Karpas-422 (cell line): ENCODE data around the gene ERAL1. TPM values are rescaled to one million over a fixed set of nuclear protein-coding genes. Genes with fewer than 3 reads are reported as not detected.

Source experiments
- DNase-seq: peaks from one replicate; pipeline ENCODE4 v3.0.0-alpha.2; 2015
- H2AFZ ChIP-seq: fragments of 200-600 bp; sonication (generic); 2 replicates; pipeline ENCODE4 v1.6.1; 2014; ENCODE audit warnings: antibody characterized with exemption, low read length, mixed read lengths
- H3K27ac ChIP-seq: fragments of 200-600 bp; sonication (generic); 2 replicates; pipeline ENCODE4 v1.5.1; 2014; ENCODE audit warnings: mild to moderate bottlenecking, low read length, moderate library complexity
- H3K27me3 ChIP-seq: fragments of 200-600 bp; sonication (generic); 2 replicates; pipeline ENCODE4 v1.6.1; 2014; ENCODE audit warnings: low read length, mixed read lengths
- H3K36me3 ChIP-seq: fragments of 200-600 bp; sonication (generic); 2 replicates; pipeline ENCODE4 v1.6.1; 2014; ENCODE audit warnings: low read length, mixed read lengths; ENCODE audit not compliant: insufficient read depth
- H3K4me1 ChIP-seq: fragments of 200-600 bp; sonication (generic); 2 replicates; pipeline ENCODE4 v1.6.1; 2014; ENCODE audit warnings: mild to moderate bottlenecking, low read length, mixed read lengths
- H3K4me2 ChIP-seq: fragments of 200-600 bp; sonication (generic); 2 replicates; pipeline ENCODE4 v1.6.1; 2014; ENCODE audit warnings: low read length, low read depth, mild to moderate bottlenecking; ENCODE audit not compliant: poor library complexity, severe bottlenecking
- H3K4me3 ChIP-seq: fragments of 200-600 bp; sonication (generic); 2 replicates; pipeline ENCODE4 v1.5.1; 2014; ENCODE audit warnings: mild to moderate bottlenecking, antibody characterized with exemption, low read length, mixed read lengths
- H3K79me2 ChIP-seq: fragments of 200-600 bp; sonication (generic); 2 replicates; pipeline ENCODE4 v1.6.1; 2014; ENCODE audit warnings: mild to moderate bottlenecking, low read length, mixed read lengths
- H3K9ac ChIP-seq: fragments of 200-600 bp; sonication (generic); 2 replicates; pipeline ENCODE4 v1.6.0; 2014; ENCODE audit warnings: low read length
- H3K9me2 ChIP-seq: fragments of 200-600 bp; sonication (generic), shearing (Covaris generic); replicated peaks from 2 replicates; pipeline ENCODE4 v1.6.0; 2014; ENCODE audit warnings: mild to moderate bottlenecking, low read length, moderate library complexity; ENCODE audit not compliant: insufficient read depth
- H3K9me3 ChIP-seq: fragments of 300-700, 200-600 bp; sonication (generic); 2 replicates; pipeline ENCODE4 v1.6.1; 2014; ENCODE audit warnings: low read length, mixed read lengths
- H4K20me1 ChIP-seq: fragments of 200-600 bp; sonication (generic); 2 replicates; pipeline ENCODE4 v1.6.1; 2014; ENCODE audit warnings: mild to moderate bottlenecking, antibody characterized with exemption, low read length, low read depth; ENCODE audit not compliant: insufficient read depth
- total RNA-seq: library from RNA; depleted of rRNA; stranded (reverse); fragments of >200 nt; shearing (Covaris generic); gene quantifications from 2 replicates; pipeline ENCODE4 v1.2.3, GENCODE V29; 2014; ENCODE audit warnings: low replicate concordance

Gene ERAL1
- total RNA-seq, 1 experiment from 2014 or later, result 46.2 TPM

GRCh38 chr17:28883967-28884702 is 29.3 kb downstream of the ERAL1 start:
- Histone ChIP-seq H3K27ac (no peak overlapping the region), H3K79me2 (no peaks in the 10 kb centered on the region), H2AFZ (no peak overlapping the region), H3K36me3 (0 out of 2 replicates have a peak, but pooled peaks cover 4% of the 10 kb centered on the region), H4K20me1 (no peaks in the 10 kb centered on the region; the same call in 1 of the 2 replicates), H3K9ac (no peak overlapping the region), H3K4me3 (no peak overlapping the region), H3K9me3 (no peaks in the 10 kb centered on the region), H3K4me1 (peaks cover 14% of the 10 kb centered on the region), H3K9me2 (no peaks in the 10 kb centered on the region), H3K4me2 (no peak overlapping the region), H3K27me3 (no peaks in the 10 kb centered on the region)
- DNase-seq, result no peak

- Histone ChIP-seq H4K20me1 (no peaks in the 10 kb centered on the region; the same call in 1 of the 2 replicates), H3K4me1 (peaks cover 25% of the 10 kb centered on the region), H3K27ac (no peak overlapping the region), H3K79me2 (no peaks in the 10 kb centered on the region), H3K4me3 (no peak overlapping the region), H3K9me3 (no peaks in the 10 kb centered on the region), H2AFZ (no peak overlapping the region), H3K4me2 (no peak overlapping the region), H3K9me2 (no peaks in the 10 kb centered on the region), H3K9ac (no peak overlapping the region), H3K27me3 (no peaks in the 10 kb centered on the region), H3K36me3 (0 out of 2 replicates have a peak, but pooled peaks cover under 1% of the 10 kb centered on the region)
- no peak for DNase-seq
Observed at GRCh38 chr17:28885363-28885762, 30.5 kb downstream of the ERAL1 start.

GRCh38 chr17:28885951-28886350 is 31.1 kb downstream of the ERAL1 start:
- Histone ChIP-seq H3K4me3 (no peak overlapping the region), H3K36me3 (no peaks in the 10 kb centered on the region), H3K27me3 (no peaks in the 10 kb centered on the region), H3K79me2 (no peaks in the 10 kb centered on the region; the same call in 1 of the 2 replicates), H4K20me1 (no peaks in the 10 kb centered on the region; the same call in 1 of the 2 replicates), H3K9me2 (no peaks in the 10 kb centered on the region), H3K4me1 (peaks cover 30% of the 10 kb centered on the region), H3K9ac (no peak overlapping the region), H3K27ac (no peak overlapping the region), H2AFZ (no peak overlapping the region), H3K4me2 (no peak overlapping the region), H3K9me3 (no peaks in the 10 kb centered on the region)
- no peak for DNase-seq

- peaks cover 50% of the 10 kb centered on the region for H3K4me1 ChIP-seq
- H4K20me1 ChIP-seq, result no peaks in the 10 kb centered on the region
- 0 out of 2 replicates have a peak, but pooled peaks cover 4% of the 10 kb centered on the region for H3K36me3 ChIP-seq
Observed at GRCh38 chr17:28887871-28888471, 33.2 kb downstream of the ERAL1 start.

GRCh38 chr17:28888832-28889231 is 34.0 kb downstream of the ERAL1 start:
- 0 out of 2 replicates have a peak, but pooled peaks cover 4% of the 10 kb centered on the region for H3K36me3 ChIP-seq
- H2AFZ ChIP-seq, result no peak overlapping the region
- H3K9ac ChIP-seq, result peak overlapping the region; percentile 33; the same call in 1 of the 2 replicates
- H3K4me1 ChIP-seq, result peaks cover 58% of the 10 kb centered on the region
- H3K9me3 ChIP-seq, result no peaks in the 10 kb centered on the region
- peak overlapping the region; percentile 28 for H3K4me2 ChIP-seq
- DNase-seq, result peak; percentile 62
- H3K9me2 ChIP-seq, result no peaks in the 10 kb centered on the region
- H3K27ac ChIP-seq, result peak overlapping the region; percentile 56
- H3K27me3 ChIP-seq, result no peaks in the 10 kb centered on the region
- no peaks in the 10 kb centered on the region for H4K20me1 ChIP-seq
- H3K79me2 ChIP-seq, result peaks cover 24% of the 10 kb centered on the region
- H3K4me3 ChIP-seq, result no peak overlapping the region

More at GRCh38 chr17:28887871-28888471, 33.2 kb downstream of the ERAL1 start:
- Histone ChIP-seq H3K27ac (peak overlapping the region; percentile 56), H2AFZ (no peak overlapping the region), H3K9ac (peak overlapping the region; percentile 33), H3K79me2 (peaks cover 18% of the 10 kb centered on the region), H3K4me2 (peak overlapping the region; percentile 28), H3K4me3 (no peak overlapping the region), H3K27me3 (no peaks in the 10 kb centered on the region), H3K9me2 (no peaks in the 10 kb centered on the region), H3K9me3 (no peaks in the 10 kb centered on the region)
- peak; percentile 78 for DNase-seq

GRCh38 chr17:28889996-28890395 is 35.2 kb downstream of the ERAL1 start:
- H3K36me3 ChIP-seq, result 0 out of 2 replicates have a peak, but pooled peaks cover 4% of the 10 kb centered on the region
- no peaks in the 10 kb centered on the region for H3K27me3 ChIP-seq
- H3K4me3 ChIP-seq, result no peak overlapping the region
- H3K4me2 ChIP-seq, result no peak overlapping the region
- peaks cover 70% of the 10 kb centered on the region for H3K4me1 ChIP-seq
- no peak overlapping the region for H3K27ac ChIP-seq
- no peaks in the 10 kb centered on the region for H3K9me3 ChIP-seq
- H3K9me2 ChIP-seq, result no peaks in the 10 kb centered on the region
- peaks cover 26% of the 10 kb centered on the region for H3K79me2 ChIP-seq
- H2AFZ ChIP-seq, result no peak overlapping the region
- no peak overlapping the region for H3K9ac ChIP-seq
- no peaks in the 10 kb centered on the region for H4K20me1 ChIP-seq
- no peak for DNase-seq

GRCh38 chr17:28891201-28891600 is 36.4 kb downstream of the ERAL1 start:
- Histone ChIP-seq H3K79me2 (peaks cover 37% of the 10 kb centered on the region), H3K9me3 (no peaks in the 10 kb centered on the region), H3K36me3 (0 out of 2 replicates have a peak, but pooled peaks cover 4% of the 10 kb centered on the region), H4K20me1 (no peaks in the 10 kb centered on the region; the same call in 1 of the 2 replicates), H3K4me2 (no peak overlapping the region), H3K9ac (no peak overlapping the region), H3K4me1 (peaks cover 81% of the 10 kb centered on the region), H3K9me2 (no peaks in the 10 kb centered on the region), H3K4me3 (no peak overlapping the region), H3K27me3 (no peaks in the 10 kb centered on the region), H3K27ac (peak overlapping the region; percentile 18; the same call in 1 of the 2 replicates), H2AFZ (no peak overlapping the region)
- no peak for DNase-seq

- no peak overlapping the region for H3K9ac ChIP-seq
- H3K9me3 ChIP-seq, result no peaks in the 10 kb centered on the region
- H3K4me3 ChIP-seq, result no peak overlapping the region
- H3K79me2 ChIP-seq, result peaks cover 45% of the 10 kb centered on the region
- 0 out of 2 replicates have a peak, but pooled peaks cover 4% of the 10 kb centered on the region for H3K36me3 ChIP-seq
- H2AFZ ChIP-seq, result no peak overlapping the region
- peak overlapping the region; percentile 18; the same call in 1 of the 2 replicates for H3K27ac ChIP-seq
- no peaks in the 10 kb centered on the region; the same call in 1 of the 2 replicates for H4K20me1 ChIP-seq
- no peak overlapping the region for H3K4me2 ChIP-seq
- DNase-seq, result no peak
- H3K27me3 ChIP-seq, result no peaks in the 10 kb centered on the region
- peaks cover 84% of the 10 kb centered on the region for H3K4me1 ChIP-seq
- H3K9me2 ChIP-seq, result no peaks in the 10 kb centered on the region
Observed at GRCh38 chr17:28892024-28892423, 37.2 kb downstream of the ERAL1 start.
